Mesodermal cell (in vitro differentiated cells): ENCODE data around the gene PSKH1.

Source experiments
- H3K27ac ChIP-seq: 2 replicates; pipeline ENCODE4 v1.7.0; 2013; ENCODE audit warnings: mild to moderate bottlenecking, low read depth, low read length, moderate library complexity; ENCODE audit not compliant: severe bottlenecking
- H3K36me3 ChIP-seq: 2 replicates; pipeline ENCODE4 v1.7.1; 2013; ENCODE audit warnings: mild to moderate bottlenecking, low read length, moderate library complexity; ENCODE audit not compliant: control insufficient read depth, insufficient read depth
- H3K4me1 ChIP-seq: one replicate; pipeline ENCODE4 v1.7.1; 2013; ENCODE audit warnings: mild to moderate bottlenecking, low read length; ENCODE audit not compliant: insufficient read depth, control insufficient read depth, poor library complexity, severe bottlenecking
- H3K4me3 ChIP-seq: 2 replicates; pipeline ENCODE4 v1.7.0; 2013; ENCODE audit warnings: low read length, control low read depth, mild to moderate bottlenecking; ENCODE audit not compliant: insufficient read depth, poor library complexity, severe bottlenecking; ENCODE audit errors: extremely low read depth
- H3K9me3 ChIP-seq: 2 replicates; pipeline ENCODE4 v1.7.1; 2013; ENCODE audit warnings: mild to moderate bottlenecking, low read length, moderate library complexity; ENCODE audit not compliant: control insufficient read depth
- whole genome bisulfite sequencing, 2 experiments: methylation state at CpG; one replicate each; pipeline ENCODE4 v1.1.5; 2013; ENCODE audit warnings: missing lambda C conversion rate in 2 of 2; ENCODE audit not compliant: insufficient coverage in 2 of 2; 5-methylcytosine and 5-hydroxymethylcytosine counted together

The PSKH1 gene

DNA sequence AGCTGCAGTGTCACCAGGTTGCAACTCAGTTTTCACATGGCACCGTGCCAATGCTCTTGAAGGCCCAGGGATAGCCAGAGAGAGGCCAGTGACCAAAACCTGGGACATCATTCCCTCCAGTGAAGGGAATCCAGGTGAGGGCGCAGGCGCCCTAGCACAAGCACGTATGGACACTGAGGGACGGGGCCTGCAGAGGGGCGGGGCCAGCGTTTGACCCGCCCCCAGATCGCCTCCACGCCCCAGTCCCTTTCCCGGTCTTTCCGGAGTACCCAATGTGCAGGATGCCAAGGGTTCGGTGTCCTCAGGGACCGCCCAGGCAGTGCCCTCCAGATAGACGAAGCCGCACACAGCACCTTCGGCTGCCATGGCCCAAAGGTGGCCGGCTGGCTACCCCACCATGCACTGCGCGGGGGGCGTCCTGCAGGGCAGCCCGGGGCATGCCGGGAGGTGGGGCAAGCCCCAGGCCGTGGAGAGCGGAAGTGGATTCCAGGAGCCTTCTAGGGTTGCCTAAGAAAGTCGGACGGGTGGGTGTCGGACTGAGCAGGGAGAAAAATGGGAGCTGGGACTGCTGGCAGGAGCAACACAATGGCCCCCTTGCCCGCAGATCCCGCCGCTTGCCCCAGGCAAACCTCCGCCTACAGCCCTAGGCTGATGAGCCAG lies 70.7 kb downstream of the PSKH1 start:
- no peak overlapping the region for H3K4me3 ChIP-seq
- 93 to 94% methylated on average over 32 of the region's 32 CpGs for WGBS, 2 experiments
- H3K9me3 ChIP-seq: no peaks in the 10 kb centered on the region
- H3K4me1 ChIP-seq: peaks cover 25% of the 10 kb centered on the region
- no peak overlapping the region for H3K27ac ChIP-seq
- peaks cover 75% of the 10 kb centered on the region for H3K36me3 ChIP-seq

DNA sequence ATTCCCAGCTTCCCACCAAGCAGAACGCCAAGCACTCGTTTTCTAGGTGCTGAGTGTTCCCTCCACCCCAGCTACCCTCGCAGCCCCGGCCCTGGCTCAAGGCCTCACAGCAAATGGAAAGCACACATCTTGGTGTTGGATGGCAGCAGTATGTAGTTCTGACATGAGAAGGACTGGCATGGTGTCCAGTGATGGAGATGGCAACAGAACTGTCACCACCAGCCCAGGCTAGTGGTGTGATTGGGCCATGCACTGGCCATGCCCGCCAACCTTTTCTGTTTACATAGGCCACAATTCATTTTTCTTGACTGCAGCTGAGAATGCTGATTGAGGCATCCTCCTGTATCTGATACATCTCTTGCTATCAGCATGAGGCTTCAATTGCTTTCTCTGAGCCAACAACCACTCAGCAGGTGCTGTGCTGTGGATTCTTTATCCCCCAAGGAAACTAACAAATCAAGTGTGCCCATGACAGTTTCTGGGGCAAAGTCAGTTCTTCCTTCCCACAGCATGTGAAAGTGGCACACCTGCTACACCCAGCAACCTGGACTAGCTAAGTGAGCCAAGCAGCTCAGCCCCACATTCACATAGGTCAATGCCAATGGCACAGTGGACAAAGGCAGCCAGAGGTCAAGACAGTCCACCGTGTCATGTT lies 71.5 kb downstream of the PSKH1 start:
- no peak overlapping the region for H3K4me3 ChIP-seq
- peaks cover 68% of the 10 kb centered on the region for H3K36me3 ChIP-seq
- peaks cover 25% of the 10 kb centered on the region for H3K4me1 ChIP-seq
- H3K27ac ChIP-seq: no peak overlapping the region
- 92 to 99% methylated on average over 4 to 6 of the region's 6 CpGs for WGBS, 2 experiments
- no peaks in the 10 kb centered on the region for H3K9me3 ChIP-seq

DNA sequence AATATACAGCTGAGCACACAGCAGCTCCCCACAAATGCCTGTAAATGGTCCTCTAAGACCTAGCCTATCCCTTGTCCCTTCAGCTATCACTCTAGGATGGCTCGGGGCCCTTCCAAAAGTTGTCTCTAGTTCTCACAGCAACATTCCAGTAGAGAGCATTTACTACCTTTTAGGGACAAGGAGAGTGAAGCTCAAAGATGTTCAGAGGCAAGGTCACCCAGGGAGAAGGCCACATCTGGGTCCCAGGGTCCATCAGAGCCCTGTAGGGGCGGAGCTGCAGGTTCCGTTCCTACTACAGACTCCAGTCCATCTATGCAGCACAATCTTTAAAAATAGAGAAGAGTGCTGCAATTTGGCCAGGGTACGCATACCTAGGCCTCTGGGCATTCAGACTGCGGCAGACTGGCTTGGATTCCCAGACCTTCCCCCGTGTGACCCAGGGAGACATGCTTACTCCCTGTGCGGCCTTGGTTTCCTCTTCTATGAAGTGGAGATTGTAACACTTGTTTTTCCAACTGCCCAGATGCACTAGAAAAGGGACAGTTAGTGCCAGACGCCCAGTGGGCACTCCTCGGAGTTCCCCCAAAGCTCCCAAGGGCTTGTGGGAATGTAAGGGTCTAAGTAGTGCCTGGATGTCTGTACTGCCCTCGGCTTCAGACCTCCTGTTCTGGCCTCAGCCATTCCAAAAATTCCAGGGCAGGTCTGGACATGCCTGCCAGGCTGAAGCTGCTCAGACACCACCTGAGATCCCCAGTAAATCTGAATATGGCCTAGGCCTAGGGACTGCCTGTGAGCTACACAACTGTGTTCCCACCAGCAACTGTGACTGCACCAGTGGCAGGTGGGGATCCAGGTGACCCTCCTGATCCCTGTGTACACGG lies 72.9 kb downstream of the PSKH1 start:
- Histone ChIP-seq H3K4me1 (peaks cover 20% of the 10 kb centered on the region), H3K27ac (peak overlapping the region; percentile 73), H3K9me3 (no peaks in the 10 kb centered on the region), H3K36me3 (peaks cover 55% of the 10 kb centered on the region), H3K4me3 (peak overlapping the region; percentile 84)
- 92 to 93% methylated on average over 9 to 10 of the region's 11 CpGs for WGBS, 2 experiments

DNA sequence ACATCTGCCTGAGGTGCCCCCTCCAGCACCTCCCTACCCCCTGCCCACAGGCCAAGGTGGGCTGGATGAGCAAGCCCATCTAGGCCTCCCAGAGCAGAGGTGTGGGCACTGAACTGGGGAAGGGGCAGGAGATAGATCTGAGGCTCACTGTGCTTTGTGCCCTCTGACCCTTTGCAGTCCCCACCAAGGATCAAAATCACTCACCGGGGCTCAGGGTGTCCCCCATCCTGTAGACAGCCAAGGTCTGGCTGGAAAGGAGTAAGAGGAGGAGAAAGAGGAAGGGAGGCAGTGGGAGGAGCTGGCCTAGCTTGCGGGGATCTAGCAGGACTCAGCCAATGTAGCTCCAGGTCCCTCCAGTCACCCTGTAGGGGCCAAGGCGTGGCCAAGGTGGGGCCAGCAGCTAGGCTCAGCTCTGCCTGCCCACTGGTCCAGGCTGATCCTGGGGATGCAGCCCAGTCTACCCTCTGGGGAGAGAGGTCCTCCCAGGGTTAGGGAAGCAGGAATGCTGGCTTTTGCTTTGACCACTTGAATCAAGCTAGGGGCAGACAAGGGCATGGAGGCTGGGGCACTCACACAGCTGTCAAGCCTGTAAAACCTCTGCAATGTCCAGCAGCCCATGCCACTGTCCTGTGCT lies 73.6 kb downstream of the PSKH1 start:
- peak overlapping the region; percentile 73 for H3K27ac ChIP-seq
- H3K4me3 ChIP-seq: peak overlapping the region; percentile 84
- WGBS, 2 experiments: 69 to 88% methylated on average over 2 to 3 of the region's 3 CpGs

DNA sequence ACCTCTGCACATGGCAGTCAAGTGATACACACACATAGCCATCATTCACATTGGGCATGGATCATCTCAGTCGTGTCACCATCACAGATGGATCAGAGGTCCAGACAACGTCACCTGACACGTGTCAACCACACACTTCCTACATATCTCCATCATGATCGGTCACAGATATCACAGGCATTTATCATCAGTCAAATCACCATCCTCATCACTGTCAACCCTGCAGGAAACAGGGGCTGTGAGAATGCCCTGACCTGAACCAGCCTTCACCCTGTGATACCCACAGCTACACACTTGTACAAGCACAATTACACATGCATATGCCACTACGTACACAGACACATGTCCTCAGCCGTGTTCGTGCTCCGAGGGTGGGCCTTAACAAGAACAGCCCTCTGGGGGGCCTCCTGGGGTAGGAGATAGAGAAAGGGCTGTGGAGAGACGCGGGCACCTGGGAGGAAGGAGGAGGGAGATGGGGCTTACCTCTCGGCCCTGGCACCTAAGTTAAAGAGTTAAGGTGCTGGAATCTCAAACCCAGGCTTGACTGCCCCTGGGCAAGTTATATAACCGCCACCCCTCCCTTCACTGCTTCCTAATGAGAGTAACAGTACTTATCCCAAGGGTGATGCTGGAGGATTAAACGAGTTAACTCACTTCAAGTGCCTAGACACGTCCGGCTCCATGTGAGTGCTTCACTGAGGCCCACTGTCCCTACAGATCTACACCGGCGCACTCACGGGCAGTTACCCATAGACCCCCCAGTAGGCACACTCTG lies 74.3 kb downstream of the PSKH1 start:
- Histone ChIP-seq H3K4me3 (peak overlapping the region; percentile 84), H3K27ac (peak overlapping the region; percentile 87), H3K4me1 (peaks cover 17% of the 10 kb centered on the region), H3K36me3 (peaks cover 40% of the 10 kb centered on the region), H3K9me3 (no peaks in the 10 kb centered on the region)
- WGBS, 2 experiments: 44 to 58% methylated on average over 7 to 14 of the region's 18 CpGs

More for the DNA sequence above, 73.6 kb downstream of the PSKH1 start:
- peaks cover 19% of the 10 kb centered on the region for H3K4me1 ChIP-seq
- no peaks in the 10 kb centered on the region for H3K9me3 ChIP-seq
- H3K36me3 ChIP-seq: peaks cover 47% of the 10 kb centered on the region

DNA sequence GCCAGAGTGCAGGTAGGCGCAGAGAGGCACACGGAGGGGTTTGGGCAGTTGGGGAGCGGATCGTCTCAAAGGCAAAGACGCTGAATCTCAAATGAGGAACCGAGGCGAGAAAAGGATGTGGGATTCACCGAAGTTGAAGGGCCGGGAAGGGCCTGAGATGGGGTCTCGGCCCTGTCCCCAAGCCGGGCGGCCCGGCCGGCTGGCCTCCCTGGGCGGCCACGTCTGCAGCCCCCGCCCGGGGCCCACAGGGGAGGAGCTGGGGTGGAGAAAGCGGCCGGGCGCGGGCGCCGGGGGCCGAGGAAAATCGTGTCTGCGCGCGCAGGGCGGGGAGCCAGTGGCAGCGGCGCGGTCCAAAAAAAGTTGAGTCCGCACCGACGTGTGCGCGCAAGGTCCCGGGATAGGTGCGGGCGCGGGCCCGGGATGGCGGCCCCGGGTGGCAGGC lies 74.9 kb downstream of the PSKH1 start:
- WGBS, 2 experiments: 1 to 2% methylated on average over 30 to 40 of the region's 45 CpGs
- H3K4me1 ChIP-seq: peaks cover 17% of the 10 kb centered on the region
- H3K27ac ChIP-seq: peak overlapping the region; percentile 87

DNA sequence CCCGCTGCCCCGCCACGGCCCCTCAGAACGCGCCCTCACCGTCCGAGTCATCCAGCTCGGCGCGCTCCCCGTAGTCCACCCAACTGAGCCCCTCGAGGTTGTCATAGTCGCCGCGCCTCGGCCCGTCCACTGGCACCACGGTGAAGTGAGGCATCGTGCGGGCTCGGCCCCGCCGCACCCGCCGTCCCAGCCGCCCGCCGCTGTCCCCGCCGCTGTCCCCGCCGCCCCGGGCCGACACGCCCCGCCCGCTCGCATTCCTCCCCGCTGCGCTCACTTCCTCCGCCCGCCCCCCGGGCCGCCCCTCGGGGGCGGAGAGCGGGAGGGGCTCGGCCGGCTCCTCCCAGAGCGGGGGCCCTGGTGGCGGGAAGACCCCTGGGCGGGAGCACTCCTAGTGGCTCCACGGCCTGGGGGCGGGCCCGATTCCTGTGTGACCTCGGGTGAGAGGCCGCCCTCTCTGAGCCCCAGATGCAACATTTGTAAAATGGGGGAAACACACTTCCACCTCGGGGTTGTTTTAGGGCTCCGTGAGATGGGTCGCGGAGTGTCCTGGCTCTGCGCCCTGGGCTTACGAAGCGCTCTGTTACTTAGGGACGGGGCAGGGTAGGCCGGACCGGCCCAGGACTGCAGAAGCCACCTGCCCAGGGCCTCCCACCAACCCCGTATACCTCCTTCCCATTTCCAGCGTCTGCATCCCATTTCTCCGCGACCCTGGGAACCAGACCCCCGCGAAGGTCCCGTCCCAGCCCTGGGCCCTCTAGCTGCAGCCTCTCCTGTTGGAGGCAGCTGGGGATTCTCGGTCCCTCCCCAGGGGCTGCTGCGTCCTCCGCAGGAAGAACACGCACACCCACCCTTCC lies 75.6 kb downstream of the PSKH1 start, which contains the start of gene SLC12A4:
TSS of gene SLC12A4 (minus strand) at position 238 of the 854 bp plus-strand sequence. CDS start at position 154, 84 bp downstream.
- Histone ChIP-seq H3K27ac (peak within 1 kb of the TSS; percentile 87), H3K4me1 (peaks cover 17% of the 10 kb centered on the region), H3K4me3 (peak within 1 kb of the TSS; percentile 84), H3K36me3 (peaks cover 28% of the 10 kb centered on the region), H3K9me3 (no peaks in the 10 kb centered on the region)
- WGBS, 2 experiments: 22 to 38% methylated on average over 37 to 75 of the region's 78 CpGs

More for the DNA sequence above, 74.9 kb downstream of the PSKH1 start:
- no peaks in the 10 kb centered on the region for H3K9me3 ChIP-seq
- H3K4me3 ChIP-seq: peak overlapping the region; percentile 84
- H3K36me3 ChIP-seq: peaks cover 34% of the 10 kb centered on the region

DNA sequence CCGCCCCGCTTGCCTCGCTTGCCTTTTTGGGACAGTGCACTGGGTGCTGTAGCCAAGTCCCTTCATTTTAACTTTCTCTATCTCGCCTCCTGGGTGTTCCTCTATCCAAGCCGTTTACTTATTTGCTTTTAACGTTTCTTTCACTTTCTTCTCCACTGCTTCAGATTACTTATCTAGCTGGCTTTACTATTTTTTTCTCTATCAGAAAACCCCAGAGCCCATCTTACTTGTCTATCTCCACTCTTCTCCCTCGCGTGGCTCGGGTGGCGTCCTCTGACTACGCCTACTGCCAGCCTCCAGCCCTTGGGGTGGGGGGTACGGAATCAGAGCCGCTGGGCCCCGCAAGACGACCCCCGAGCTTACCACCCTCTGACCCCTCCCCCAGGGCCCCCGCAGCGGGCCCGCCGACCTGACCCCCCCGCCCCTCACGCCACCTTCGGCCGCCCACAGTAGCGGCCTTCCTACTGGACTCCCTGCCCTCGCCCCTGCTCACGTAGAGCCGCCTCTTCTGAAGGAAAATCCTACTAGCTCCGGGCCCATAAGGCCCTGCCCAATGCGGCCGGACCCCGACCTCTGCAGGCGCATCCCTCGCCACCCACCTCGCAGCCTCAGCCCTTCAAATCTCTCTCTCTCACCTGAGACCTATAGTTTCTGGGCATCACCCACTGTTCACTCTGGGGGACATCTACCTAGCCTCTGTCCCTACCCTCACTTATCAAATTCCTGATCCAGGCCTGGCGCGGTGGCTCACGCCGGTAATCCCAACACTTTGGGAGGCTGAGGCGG lies 76.4 kb downstream of the PSKH1 start:
- Histone ChIP-seq H3K27ac (no peak overlapping the region), H3K36me3 (peaks cover 20% of the 10 kb centered on the region), H3K4me3 (no peak overlapping the region), H3K9me3 (no peaks in the 10 kb centered on the region), H3K4me1 (peaks cover 17% of the 10 kb centered on the region)
- 88 to 89% methylated on average over 17 to 30 of the region's 40 CpGs for WGBS, 2 experiments

DNA sequence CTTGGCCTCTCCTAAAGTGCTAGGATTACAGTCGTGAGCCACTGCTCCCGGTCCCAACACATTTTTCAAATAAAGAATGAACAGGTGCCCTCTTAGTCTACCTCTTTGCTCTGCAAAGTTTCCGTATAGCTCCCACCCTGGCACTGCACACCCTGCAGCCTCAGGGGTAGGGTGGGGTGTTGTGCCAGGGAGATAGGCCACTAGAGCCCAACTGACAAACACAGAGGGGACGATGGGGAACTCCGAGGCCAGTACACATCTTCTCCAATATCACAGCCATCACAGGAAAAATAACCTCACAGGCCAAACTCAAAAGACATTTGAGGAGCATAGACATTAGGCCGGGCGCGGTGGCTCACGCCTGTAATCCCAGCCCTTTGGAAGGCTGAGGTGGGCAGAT lies 78.1 kb downstream of the PSKH1 start:
- Histone ChIP-seq H3K9me3 (no peaks in the 10 kb centered on the region), H3K4me1 (peaks cover 11% of the 10 kb centered on the region), H3K36me3 (peaks cover 3% of the 10 kb centered on the region), H3K27ac (no peak overlapping the region), H3K4me3 (no peak overlapping the region)
- 96 to 100% methylated on average over 7 to 8 of the region's 9 CpGs for WGBS, 2 experiments
